Amygdala (tissue), 56 donors: ENCODE data around the gene EDA.

Source experiments
- DNase-seq, 56 donors: peaks; one replicate each; lab custom pipeline; 2025; lab: John Stamatoyannopoulos, UW

The EDA gene

GRCh38 chrX:70016513-70016912, 400.6 kb downstream of the EDA start:
- no peak for DNase-seq

- no peak for DNase-seq
Observed at GRCh38 chrX:70022616-70023015, 406.7 kb downstream of the EDA start.

GRCh38 chrX:70025464-70025863, 409.6 kb downstream of the EDA start:
- DNase-seq = no peak

GRCh38 chrX:70026112-70026850, 410.4 kb downstream of the EDA start:
- no peak for DNase-seq

- no peak for DNase-seq
Observed at GRCh38 chrX:70026851-70027200, 410.9 kb downstream of the EDA start.

- DNase-seq = no peak
Observed at GRCh38 chrX:70029863-70030262, 413.9 kb downstream of the EDA start.

GRCh38 chrX:70030301-70030767, 414.4 kb downstream of the EDA start:
- peak in 25 of 56 donors; percentile 0 to 36 (median 3) for DNase-seq

GRCh38 chrX:70032792-70033191, 416.9 kb downstream of the EDA start:
- DNase-seq = no peak

- DNase-seq = peak in 7 of 56 donors; percentile 1 to 35 (median 2)
Observed at GRCh38 chrX:70033348-70034051, 417.6 kb downstream of the EDA start.

GRCh38 chrX:70034646-70035045, 418.7 kb downstream of the EDA start:
- DNase-seq = no peak

GRCh38 chrX:70038515-70038914, 422.6 kb downstream of the EDA start:
- DNase-seq = no peak

- DNase-seq = no peak
Observed at GRCh38 chrX:70038951-70039350, 423.0 kb downstream of the EDA start.

- no peak for DNase-seq
Observed at GRCh38 chrX:70039758-70040157, 423.8 kb downstream of the EDA start.

GRCh38 chrX:70041993-70042392, 426.1 kb downstream of the EDA start:
- DNase-seq = no peak

- DNase-seq = no peak
Observed at GRCh38 chrX:70042399-70043371, 426.8 kb downstream of the EDA start.

GRCh38 chrX:70043685-70044084, 427.8 kb downstream of the EDA start:
- DNase-seq = no peak

- no peak for DNase-seq
Observed at GRCh38 chrX:70044541-70045245, 428.8 kb downstream of the EDA start.

GRCh38 chrX:70046978-70047377, 431.1 kb downstream of the EDA start:
- DNase-seq = no peak

- no peak for DNase-seq
Observed at GRCh38 chrX:70049406-70049805, 433.5 kb downstream of the EDA start.

- DNase-seq = no peak
Observed at GRCh38 chrX:70049925-70050324, 434.0 kb downstream of the EDA start, which contains the start of gene AWAT2. Gene AWAT2 (minus strand): TSS chrX:70049938. CDS start chrX:70049932, 6 bp downstream.
